ENCODE data around the gene CEP192.

Gene CEP192

GRCh38 chr18:13017247-13017875 lies 26.2 kb downstream of the CEP192 start:
- FAIRE-seq (no peak), DNase-seq (ENCODE audit: insufficient read length) (no peak)
- TF ChIP-seq TAF1 (IDR thresholded peaks at IDR 0.05; ENCODE audit: borderline replicate concordance, low read depth, low read length) (no peak), POLR2AphosphoS5 (IDR thresholded peaks at IDR 0.05; ENCODE audit: low read depth, low read length) (no peak)

DNA sequence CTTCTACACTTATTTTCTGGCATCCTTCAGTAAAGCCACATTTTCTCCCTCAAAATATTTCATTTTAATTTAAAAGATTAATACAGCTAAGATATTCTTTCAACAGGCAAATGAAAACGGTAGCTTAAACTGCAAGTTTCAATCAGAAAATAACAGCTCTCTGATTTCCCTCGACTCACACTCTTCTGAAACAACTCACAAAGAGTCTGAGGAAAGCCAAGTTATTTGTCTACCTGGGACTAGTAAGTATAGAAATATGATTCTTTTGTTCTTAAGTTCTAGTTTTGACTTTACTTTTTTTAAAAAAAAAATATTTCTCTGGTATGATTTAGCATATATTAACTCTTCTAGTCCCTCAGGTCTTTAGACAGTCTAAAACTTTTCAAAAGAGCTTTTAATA lies 27.2 kb downstream of the CEP192 start:
- DNase-seq (ENCODE audit: insufficient read length) = no peak
- no peak for TF ChIP-seq POLR2AphosphoS5 (IDR thresholded peaks at IDR 0.05; ENCODE audit: low read depth, low read length)
- no peak for TF ChIP-seq TAF1 (IDR thresholded peaks at IDR 0.05; ENCODE audit: borderline replicate concordance, low read depth, low read length)
- TF ChIP-seq POLR2A (IDR thresholded peaks at IDR 0.05; ENCODE audit: low read depth, low read length) = no peak
- no peak for FAIRE-seq

- DNase-seq (ENCODE audit: insufficient read length) = no peak
- no peak for TF ChIP-seq TAF1 (IDR thresholded peaks at IDR 0.05; ENCODE audit: borderline replicate concordance, low read depth, low read length)
- no peak for TF ChIP-seq POLR2A (IDR thresholded peaks at IDR 0.05; ENCODE audit: low read depth, low read length)
- no peak for TF ChIP-seq POLR2AphosphoS5 (IDR thresholded peaks at IDR 0.05; ENCODE audit: low read depth, low read length)
- peak; percentile 9 for FAIRE-seq
Measured at GRCh38 chr18:13019301-13019700, 28.1 kb downstream of the CEP192 start.

GRCh38 chr18:13022644-13023043 lies 31.5 kb downstream of the CEP192 start:
- DNase-seq (ENCODE audit: insufficient read length) (no peak), FAIRE-seq (no peak)
- TF ChIP-seq TAF1 (IDR thresholded peaks at IDR 0.05; ENCODE audit: borderline replicate concordance, low read depth, low read length) (no peak), POLR2A (IDR thresholded peaks at IDR 0.05; ENCODE audit: low read depth, low read length) (no peak), POLR2AphosphoS5 (IDR thresholded peaks at IDR 0.05; ENCODE audit: low read depth, low read length) (no peak)

- TF ChIP-seq POLR2A (IDR thresholded peaks at IDR 0.05; ENCODE audit: low read depth, low read length) (no peak), POLR2AphosphoS5 (IDR thresholded peaks at IDR 0.05; ENCODE audit: low read depth, low read length) (no peak), TAF1 (IDR thresholded peaks at IDR 0.05; ENCODE audit: borderline replicate concordance, low read depth, low read length) (no peak)
- FAIRE-seq (no peak), DNase-seq (ENCODE audit: insufficient read length) (no peak)
Measured at GRCh38 chr18:13025233-13025632, 34.1 kb downstream of the CEP192 start.

DNA sequence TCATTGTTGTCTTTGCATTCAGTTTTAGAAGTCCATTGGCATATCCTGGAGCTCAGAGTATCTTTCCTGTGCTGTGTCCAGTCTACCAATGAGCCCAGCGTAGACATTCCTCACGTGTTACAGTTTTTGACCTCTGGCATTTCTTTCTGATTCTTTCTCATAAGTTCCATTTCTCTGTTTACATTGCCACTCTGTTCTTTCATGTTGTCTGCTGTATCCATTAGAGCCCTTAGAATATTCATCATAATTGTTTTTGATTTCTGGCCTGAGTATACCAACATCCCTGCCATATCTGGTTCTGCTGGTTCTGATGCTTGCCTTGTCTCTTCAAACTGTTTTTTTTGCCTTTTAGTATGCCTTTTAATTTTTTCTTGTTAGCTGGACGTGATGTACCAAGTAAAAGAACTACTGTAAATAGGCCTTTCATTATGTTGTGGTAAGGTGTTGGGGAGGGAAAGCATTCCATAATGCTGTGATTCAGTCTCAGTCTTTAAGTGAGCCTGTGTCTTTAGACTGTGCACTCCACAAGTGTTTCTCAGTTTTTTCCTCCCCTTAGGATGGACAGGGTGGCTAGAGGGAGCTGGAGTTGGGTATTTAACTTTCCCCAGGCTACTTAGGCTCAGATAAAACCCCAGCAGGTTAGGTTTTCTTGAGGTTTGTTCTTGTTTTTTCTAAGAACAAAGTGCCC lies 35.6 kb downstream of the CEP192 start:
- FAIRE-seq = peak; percentile 5
- TF ChIP-seq TAF1 (IDR thresholded peaks at IDR 0.05; ENCODE audit: borderline replicate concordance, low read depth, low read length) (no peak), POLR2A (IDR thresholded peaks at IDR 0.05; ENCODE audit: low read depth, low read length) (no peak), POLR2AphosphoS5 (IDR thresholded peaks at IDR 0.05; ENCODE audit: low read depth, low read length) (no peak)
- no peak for DNase-seq (ENCODE audit: insufficient read length)

DNA sequence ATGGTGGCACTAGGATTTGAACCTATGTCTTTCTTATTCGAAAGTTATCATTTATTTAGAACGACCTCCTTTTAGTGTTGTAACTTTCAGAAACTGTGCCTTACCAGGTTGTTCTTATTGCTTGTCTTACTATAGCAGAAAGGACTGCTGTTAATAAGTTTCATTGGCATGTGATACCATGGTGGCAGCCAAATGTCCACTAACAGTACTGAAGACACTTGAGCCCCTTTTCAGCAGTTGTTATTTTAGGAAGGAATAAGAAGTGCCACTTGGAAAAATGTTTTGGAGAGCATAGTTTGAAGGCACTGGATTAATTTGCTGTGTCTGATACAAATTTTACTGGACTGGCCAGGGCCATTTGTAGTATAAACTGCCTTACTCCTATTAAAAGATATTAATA lies 37.7 kb downstream of the CEP192 start:
- no peak for DNase-seq (ENCODE audit: insufficient read length)
- no peak for FAIRE-seq
- TF ChIP-seq TAF1 (IDR thresholded peaks at IDR 0.05; ENCODE audit: borderline replicate concordance, low read depth, low read length) (no peak), POLR2AphosphoS5 (IDR thresholded peaks at IDR 0.05; ENCODE audit: low read depth, low read length) (no peak), POLR2A (IDR thresholded peaks at IDR 0.05; ENCODE audit: low read depth, low read length) (no peak)

- FAIRE-seq (no peak), DNase-seq (ENCODE audit: insufficient read length) (no peak)
- TF ChIP-seq TAF1 (IDR thresholded peaks at IDR 0.05; ENCODE audit: borderline replicate concordance, low read depth, low read length) (no peak), POLR2A (IDR thresholded peaks at IDR 0.05; ENCODE audit: low read depth, low read length) (no peak), POLR2AphosphoS5 (IDR thresholded peaks at IDR 0.05; ENCODE audit: low read depth, low read length) (no peak)
Measured at GRCh38 chr18:13032173-13032572, 41.0 kb downstream of the CEP192 start.

DNA sequence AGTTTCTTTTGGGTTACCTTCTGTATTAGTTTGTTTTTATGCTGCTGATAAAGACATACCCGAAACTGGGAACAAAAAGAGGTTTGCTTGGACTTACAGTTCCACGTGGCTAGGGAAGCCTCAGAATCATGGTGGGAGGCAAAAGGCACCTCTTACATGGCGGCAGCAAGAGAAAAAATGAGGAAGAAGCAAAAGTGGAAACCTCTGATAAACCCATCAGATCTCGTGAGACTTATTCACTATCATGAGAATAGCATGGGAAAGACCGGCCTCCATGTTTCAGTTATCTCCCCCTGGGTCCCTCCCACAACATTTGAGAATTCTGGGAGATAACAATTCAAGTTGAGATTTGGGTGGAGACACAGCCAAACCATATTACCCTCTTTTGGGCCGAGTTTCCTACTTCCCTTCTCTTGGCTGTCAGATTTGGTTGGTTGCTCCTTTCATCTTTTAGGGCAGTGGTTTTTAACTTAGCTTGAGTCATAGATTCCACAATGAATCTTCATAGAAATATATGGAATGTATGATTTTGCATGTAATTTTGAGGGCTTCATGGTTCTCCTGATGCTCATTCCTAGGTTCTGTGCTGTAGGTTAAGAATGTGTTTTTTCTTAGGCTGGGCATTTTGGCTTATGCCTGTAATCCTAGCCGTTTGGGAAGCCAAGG lies 44.2 kb downstream of the CEP192 start:
- DNase-seq (ENCODE audit: insufficient read length) (no peak), FAIRE-seq (no peak)
- TF ChIP-seq POLR2A (IDR thresholded peaks at IDR 0.05; ENCODE audit: low read depth, low read length) (no peak), TAF1 (IDR thresholded peaks at IDR 0.05; ENCODE audit: borderline replicate concordance, low read depth, low read length) (no peak), POLR2AphosphoS5 (IDR thresholded peaks at IDR 0.05; ENCODE audit: low read depth, low read length) (no peak)

GRCh38 chr18:13036622-13037320 lies 45.6 kb downstream of the CEP192 start:
- no peak for DNase-seq (ENCODE audit: insufficient read length)
- FAIRE-seq = no peak
- no peak for TF ChIP-seq POLR2A (IDR thresholded peaks at IDR 0.05; ENCODE audit: low read depth, low read length)
- TF ChIP-seq TAF1 (IDR thresholded peaks at IDR 0.05; ENCODE audit: borderline replicate concordance, low read depth, low read length) = no peak
- TF ChIP-seq POLR2AphosphoS5 (IDR thresholded peaks at IDR 0.05; ENCODE audit: low read depth, low read length) = no peak

DNA sequence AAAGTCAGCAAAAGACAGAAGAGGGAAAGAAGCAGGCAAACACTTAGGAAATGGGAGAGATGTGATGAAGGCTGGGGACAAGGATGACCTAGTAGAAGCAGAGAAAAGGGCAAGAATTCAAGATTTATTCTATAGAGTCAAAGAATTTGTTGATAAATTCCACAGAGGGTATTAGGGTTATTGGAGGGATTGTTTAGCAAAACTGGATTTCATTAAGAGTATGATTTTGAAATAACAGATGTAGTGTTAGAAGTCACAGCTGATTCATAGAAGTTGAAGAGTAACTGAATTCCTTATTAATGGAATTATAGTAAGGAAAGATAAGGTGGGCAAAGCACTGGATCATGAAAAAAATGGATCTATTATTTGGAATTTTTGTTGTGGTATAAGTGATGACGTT lies 48.6 kb downstream of the CEP192 start:
- TF ChIP-seq TAF1 (IDR thresholded peaks at IDR 0.05; ENCODE audit: borderline replicate concordance, low read depth, low read length) (no peak), POLR2AphosphoS5 (IDR thresholded peaks at IDR 0.05; ENCODE audit: low read depth, low read length) (no peak)
- DNase-seq (ENCODE audit: insufficient read length) (no peak), FAIRE-seq (no peak)
